WTC11 (cell line): ENCODE results near the gene PAN3.

ENCODE experiments used
- CREM ChIP-seq: sonication (generic); formaldehyde crosslinking; IDR thresholded peaks from 2 replicates; pipeline ENCODE4 v1.8.1; 2022; ENCODE audit warnings: mild to moderate bottlenecking, missing genetic modification reagents, moderate library complexity
- CTCF ChIP-seq: fragments of 200-600 bp; IDR thresholded peaks from 2 replicates; pipeline ENCODE4 v1.8.0; 2022; ENCODE audit warnings: antibody characterized with exemption
- E2F5 ChIP-seq: sonication (generic); formaldehyde crosslinking; IDR thresholded peaks from 2 replicates; pipeline ENCODE4 v1.8.1; 2022; ENCODE audit warnings: mild to moderate bottlenecking, moderate library complexity, missing genetic modification reagents
- ESRRA ChIP-seq: sonication (generic); formaldehyde crosslinking; IDR thresholded peaks from 2 replicates; pipeline ENCODE4 v1.8.1; 2022; ENCODE audit warnings: mild to moderate bottlenecking, missing genetic modification reagents, borderline replicate concordance
- MAX ChIP-seq: sonication (generic); formaldehyde crosslinking; IDR thresholded peaks from 2 replicates; pipeline ENCODE4 v1.8.0; 2022; ENCODE audit warnings: mild to moderate bottlenecking, missing genetic modification reagents
- USF1 ChIP-seq: sonication (generic); formaldehyde crosslinking; IDR thresholded peaks from 2 replicates; pipeline ENCODE4 v1.8.0; 2022; ENCODE audit warnings: mild to moderate bottlenecking, missing genetic modification reagents
- USF2 ChIP-seq: sonication (generic); formaldehyde crosslinking; IDR thresholded peaks from 2 replicates; pipeline ENCODE4 v1.8.1; 2023; ENCODE audit warnings: mild to moderate bottlenecking, missing genetic modification reagents, moderate library complexity
- ZNF532 ChIP-seq: fragments of 250-450 bp; sonication (Bioruptor Pico); IDR thresholded peaks from 2 replicates; pipeline ENCODE4 v1.9.0; 2021; ENCODE audit warnings: mild to moderate bottlenecking, borderline replicate concordance

- TF ChIP-seq CTCF (no peak), ESRRA (no peak), CREM (CRISPR knock-in tag) (no peak), USF2 (CRISPR knock-in tag) (no peak), E2F5 (CRISPR knock-in tag) (no peak), USF1 (CRISPR knock-in tag) (no peak), MAX (CRISPR knock-in tag) (no peak), ZNF532 (CRISPR knock-in tag) (no peak)
These were observed 144.1 kb downstream of the PAN3 start for GRCh38 chr13:28282451-28282850.
